GM12875 (cell line): ENCODE measurements around the gene ITGA11.

Source experiments
- H3K4me3 ChIP-seq: one replicate; pipeline ENCODE4 v1.5.1; 2011; ENCODE audit warnings: low read depth, low read length, control low read depth
- CTCF ChIP-seq: IDR thresholded peaks from 2 replicates; pipeline ENCODE4 v1.5.1; 2011; ENCODE audit warnings: low read depth, mild to moderate bottlenecking, control low read depth, inconsistent platforms, low read length, moderate library complexity, borderline replicate concordance; ENCODE audit not compliant: insufficient read depth

ITGA11 gene

GRCh38 chr15:68410466-68411342, 21.3 kb downstream of the ITGA11 start:
- no peak for TF ChIP-seq CTCF

GRCh38 chr15:68409736-68410370, 22.1 kb downstream of the ITGA11 start:
- TF ChIP-seq CTCF: no peak
- no peak overlapping the region for H3K4me3 ChIP-seq

More at GRCh38 chr15:68410466-68411342, 21.3 kb downstream of the ITGA11 start:
- no peak overlapping the region for H3K4me3 ChIP-seq

- no peak for TF ChIP-seq CTCF
- H3K4me3 ChIP-seq: no peak overlapping the region
Observed at GRCh38 chr15:68408971-68409370, 23.0 kb downstream of the ITGA11 start.

GRCh38 chr15:68407886-68408881, 23.8 kb downstream of the ITGA11 start:
- no peak for TF ChIP-seq CTCF
- H3K4me3 ChIP-seq: no peak overlapping the region

GRCh38 chr15:68407141-68407885, 24.6 kb downstream of the ITGA11 start:
- no peak overlapping the region for H3K4me3 ChIP-seq
- TF ChIP-seq CTCF: no peak
